ENCODE results near the gene PMF1. TPM values are rescaled to one million over a fixed set of nuclear protein-coding genes. Genes with fewer than 3 reads are reported as not detected.

Gene PMF1
- total and polyA plus RNA-seq, 2 of the 13 experiments (the other 11 are each of a cell fraction or from before 2014, with no cell fraction given) = 72.5 to 89.0 TPM

DNA sequence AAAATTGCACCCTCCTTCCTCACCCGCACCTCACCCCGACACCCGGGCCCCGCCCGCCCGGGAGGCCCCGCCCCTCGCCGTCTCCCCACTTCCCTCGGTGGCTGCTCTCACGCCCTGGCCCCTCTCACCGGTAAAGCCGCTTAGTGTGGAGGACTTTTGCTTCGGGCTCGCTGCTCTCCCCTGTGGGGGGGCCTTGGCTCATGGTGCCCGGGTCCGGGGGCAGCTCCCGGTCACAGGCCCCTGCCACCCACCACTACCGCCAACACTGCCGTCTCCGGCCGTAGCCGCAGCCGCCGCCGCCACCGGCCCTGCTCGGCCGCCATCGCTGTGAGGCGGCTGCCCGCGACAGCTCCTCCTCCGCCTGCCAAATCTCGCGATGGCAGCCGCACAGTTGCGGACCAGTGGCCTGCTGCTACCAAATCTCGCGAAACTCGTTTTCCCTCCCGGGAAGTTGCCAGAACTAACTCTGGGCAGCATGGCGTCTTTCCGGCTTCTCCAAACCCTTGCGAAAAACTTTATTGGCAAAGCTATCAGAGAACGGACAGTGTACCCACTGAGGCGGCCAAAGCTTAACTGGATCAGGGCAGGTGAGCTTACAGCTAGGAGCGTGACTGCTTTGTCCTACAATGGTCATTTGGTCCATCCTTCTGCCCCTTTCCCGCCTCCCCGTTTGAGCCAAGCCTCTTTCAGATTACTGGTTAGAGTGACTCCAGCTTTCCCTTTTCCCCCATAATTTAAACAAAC, 69.8 kb downstream of the PMF1 start, which contains the start of gene SMG5 (continued):
- TF ChIP-seq, protein P1, sequence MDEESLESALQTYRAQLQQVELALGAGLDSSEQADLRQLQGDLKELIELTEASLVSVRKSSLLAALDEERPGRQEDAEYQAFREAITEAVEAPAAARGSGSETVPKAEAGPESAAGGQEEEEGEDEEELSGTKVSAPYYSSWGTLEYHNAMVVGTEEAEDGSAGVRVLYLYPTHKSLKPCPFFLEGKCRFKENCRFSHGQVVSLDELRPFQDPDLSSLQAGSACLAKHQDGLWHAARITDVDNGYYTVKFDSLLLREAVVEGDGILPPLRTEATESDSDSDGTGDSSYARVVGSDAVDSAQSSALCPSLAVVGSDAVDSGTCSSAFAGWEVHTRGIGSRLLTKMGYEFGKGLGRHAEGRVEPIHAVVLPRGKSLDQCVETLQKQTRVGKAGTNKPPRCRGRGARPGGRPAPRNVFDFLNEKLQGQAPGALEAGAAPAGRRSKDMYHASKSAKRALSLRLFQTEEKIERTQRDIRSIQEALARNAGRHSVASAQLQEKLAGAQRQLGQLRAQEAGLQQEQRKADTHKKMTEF (CRISPR knock-in tag; IDR thresholded peaks at IDR 0.05) = peak; percentile 95
- TF ChIP-seq TEAD3 (CRISPR knock-in tag; optimal IDR thresholded peaks at IDR 0.05; ENCODE audit: borderline replicate concordance) (peak; percentile 31), AKAP8 (CRISPR knock-in tag; IDR thresholded peaks at IDR 0.05) (0 out of 2 replicates have a peak, but pooled peaks have one; percentile 77), PRMT3 (CRISPR knock-in tag; IDR thresholded peaks at IDR 0.05; ENCODE audit: borderline replicate concordance, low read depth) (no peak), MEIS2 (CRISPR knock-in tag; IDR thresholded peaks at IDR 0.05) (peak; percentile 48; the same call in 1 of the 2 replicates), ZSCAN22 (CRISPR knock-in tag; IDR thresholded peaks at IDR 0.05) (peak; percentile 32; the same call in 1 of the 2 replicates), ZEB1 (IDR thresholded peaks at IDR 0.05; ENCODE audit: insufficient replicate concordance, low read depth) (peak; percentile 77), NFE2 (CRISPR knock-in tag; IDR thresholded peaks at IDR 0.05) (no peak), ARHGAP35 (CRISPR knock-in tag; IDR thresholded peaks at IDR 0.05; ENCODE audit: borderline replicate concordance) (peak; percentile 81; the same call in 1 of the 2 replicates)
- TF ChIP-seq, protein P2, sequence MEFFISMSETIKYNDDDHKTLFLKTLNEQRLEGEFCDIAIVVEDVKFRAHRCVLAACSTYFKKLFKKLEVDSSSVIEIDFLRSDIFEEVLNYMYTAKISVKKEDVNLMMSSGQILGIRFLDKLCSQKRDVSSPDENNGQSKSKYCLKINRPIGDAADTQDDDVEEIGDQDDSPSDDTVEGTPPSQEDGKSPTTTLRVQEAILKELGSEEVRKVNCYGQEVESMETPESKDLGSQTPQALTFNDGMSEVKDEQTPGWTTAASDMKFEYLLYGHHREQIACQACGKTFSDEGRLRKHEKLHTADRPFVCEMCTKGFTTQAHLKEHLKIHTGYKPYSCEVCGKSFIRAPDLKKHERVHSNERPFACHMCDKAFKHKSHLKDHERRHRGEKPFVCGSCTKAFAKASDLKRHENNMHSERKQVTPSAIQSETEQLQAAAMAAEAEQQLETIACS (CRISPR knock-in tag; IDR thresholded peaks at IDR 0.05) = no peak
- TF ChIP-seq, protein P3, sequence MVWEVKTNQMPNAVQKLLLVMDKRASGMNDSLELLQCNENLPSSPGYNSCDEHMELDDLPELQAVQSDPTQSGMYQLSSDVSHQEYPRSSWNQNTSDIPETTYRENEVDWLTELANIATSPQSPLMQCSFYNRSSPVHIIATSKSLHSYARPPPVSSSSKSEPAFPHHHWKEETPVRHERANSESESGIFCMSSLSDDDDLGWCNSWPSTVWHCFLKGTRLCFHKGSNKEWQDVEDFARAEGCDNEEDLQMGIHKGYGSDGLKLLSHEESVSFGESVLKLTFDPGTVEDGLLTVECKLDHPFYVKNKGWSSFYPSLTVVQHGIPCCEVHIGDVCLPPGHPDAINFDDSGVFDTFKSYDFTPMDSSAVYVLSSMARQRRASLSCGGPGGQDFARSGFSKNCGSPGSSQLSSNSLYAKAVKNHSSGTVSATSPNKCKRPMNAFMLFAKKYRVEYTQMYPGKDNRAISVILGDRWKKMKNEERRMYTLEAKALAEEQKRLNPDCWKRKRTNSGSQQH (CRISPR knock-in tag; IDR thresholded peaks at IDR 0.05; ENCODE audit: low read depth) = peak; percentile 95
- TF ChIP-seq, protein P4, sequence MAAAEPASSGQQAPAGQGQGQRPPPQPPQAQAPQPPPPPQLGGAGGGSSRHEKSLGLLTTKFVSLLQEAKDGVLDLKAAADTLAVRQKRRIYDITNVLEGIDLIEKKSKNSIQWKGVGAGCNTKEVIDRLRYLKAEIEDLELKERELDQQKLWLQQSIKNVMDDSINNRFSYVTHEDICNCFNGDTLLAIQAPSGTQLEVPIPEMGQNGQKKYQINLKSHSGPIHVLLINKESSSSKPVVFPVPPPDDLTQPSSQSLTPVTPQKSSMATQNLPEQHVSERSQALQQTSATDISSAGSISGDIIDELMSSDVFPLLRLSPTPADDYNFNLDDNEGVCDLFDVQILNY (CRISPR knock-in tag; conservative IDR thresholded peaks at IDR 0.05) = peak; percentile 67
- TF ChIP-seq, protein P5, sequence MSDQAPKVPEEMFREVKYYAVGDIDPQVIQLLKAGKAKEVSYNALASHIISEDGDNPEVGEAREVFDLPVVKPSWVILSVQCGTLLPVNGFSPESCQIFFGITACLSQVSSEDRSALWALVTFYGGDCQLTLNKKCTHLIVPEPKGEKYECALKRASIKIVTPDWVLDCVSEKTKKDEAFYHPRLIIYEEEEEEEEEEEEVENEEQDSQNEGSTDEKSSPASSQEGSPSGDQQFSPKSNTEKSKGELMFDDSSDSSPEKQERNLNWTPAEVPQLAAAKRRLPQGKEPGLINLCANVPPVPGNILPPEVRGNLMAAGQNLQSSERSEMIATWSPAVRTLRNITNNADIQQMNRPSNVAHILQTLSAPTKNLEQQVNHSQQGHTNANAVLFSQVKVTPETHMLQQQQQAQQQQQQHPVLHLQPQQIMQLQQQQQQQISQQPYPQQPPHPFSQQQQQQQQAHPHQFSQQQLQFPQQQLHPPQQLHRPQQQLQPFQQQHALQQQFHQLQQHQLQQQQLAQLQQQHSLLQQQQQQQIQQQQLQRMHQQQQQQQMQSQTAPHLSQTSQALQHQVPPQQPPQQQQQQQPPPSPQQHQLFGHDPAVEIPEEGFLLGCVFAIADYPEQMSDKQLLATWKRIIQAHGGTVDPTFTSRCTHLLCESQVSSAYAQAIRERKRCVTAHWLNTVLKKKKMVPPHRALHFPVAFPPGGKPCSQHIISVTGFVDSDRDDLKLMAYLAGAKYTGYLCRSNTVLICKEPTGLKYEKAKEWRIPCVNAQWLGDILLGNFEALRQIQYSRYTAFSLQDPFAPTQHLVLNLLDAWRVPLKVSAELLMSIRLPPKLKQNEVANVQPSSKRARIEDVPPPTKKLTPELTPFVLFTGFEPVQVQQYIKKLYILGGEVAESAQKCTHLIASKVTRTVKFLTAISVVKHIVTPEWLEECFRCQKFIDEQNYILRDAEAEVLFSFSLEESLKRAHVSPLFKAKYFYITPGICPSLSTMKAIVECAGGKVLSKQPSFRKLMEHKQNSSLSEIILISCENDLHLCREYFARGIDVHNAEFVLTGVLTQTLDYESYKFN (CRISPR knock-in tag; conservative IDR thresholded peaks at IDR 0.05) = peak; percentile 66
- TF ChIP-seq, protein P6, sequence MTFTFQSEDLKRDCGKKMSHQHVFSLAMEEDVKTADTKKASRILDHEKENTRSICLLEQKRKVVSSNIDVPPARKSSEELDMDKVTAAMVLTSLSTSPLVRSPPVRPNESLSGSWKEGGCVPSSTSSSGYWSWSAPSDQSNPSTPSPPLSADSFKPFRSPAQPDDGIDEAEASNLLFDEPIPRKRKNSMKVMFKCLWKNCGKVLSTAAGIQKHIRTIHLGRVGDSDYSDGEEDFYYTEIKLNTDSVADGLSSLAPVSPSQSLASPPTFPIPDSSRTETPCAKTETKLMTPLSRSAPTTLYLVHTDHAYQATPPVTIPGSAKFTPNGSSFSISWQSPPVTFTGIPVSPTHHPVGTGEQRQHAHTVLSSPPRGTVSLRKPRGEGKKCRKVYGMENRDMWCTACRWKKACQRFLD (CRISPR knock-in tag; IDR thresholded peaks at IDR 0.05; ENCODE audit: borderline replicate concordance) = peak; percentile 30; the same call in 1 of the 2 replicates
- TF ChIP-seq, protein P7, sequence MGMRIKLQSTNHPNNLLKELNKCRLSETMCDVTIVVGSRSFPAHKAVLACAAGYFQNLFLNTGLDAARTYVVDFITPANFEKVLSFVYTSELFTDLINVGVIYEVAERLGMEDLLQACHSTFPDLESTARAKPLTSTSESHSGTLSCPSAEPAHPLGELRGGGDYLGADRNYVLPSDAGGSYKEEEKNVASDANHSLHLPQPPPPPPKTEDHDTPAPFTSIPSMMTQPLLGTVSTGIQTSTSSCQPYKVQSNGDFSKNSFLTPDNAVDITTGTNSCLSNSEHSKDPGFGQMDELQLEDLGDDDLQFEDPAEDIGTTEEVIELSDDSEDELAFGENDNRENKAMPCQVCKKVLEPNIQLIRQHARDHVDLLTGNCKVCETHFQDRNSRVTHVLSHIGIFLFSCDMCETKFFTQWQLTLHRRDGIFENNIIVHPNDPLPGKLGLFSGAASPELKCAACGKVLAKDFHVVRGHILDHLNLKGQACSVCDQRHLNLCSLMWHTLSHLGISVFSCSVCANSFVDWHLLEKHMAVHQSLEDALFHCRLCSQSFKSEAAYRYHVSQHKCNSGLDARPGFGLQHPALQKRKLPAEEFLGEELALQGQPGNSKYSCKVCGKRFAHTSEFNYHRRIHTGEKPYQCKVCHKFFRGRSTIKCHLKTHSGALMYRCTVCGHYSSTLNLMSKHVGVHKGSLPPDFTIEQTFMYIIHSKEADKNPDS (CRISPR knock-in tag; IDR thresholded peaks at IDR 0.05) = peak; percentile 35; the same call in 1 of the 2 replicates

Measured in HepG2 (cell line).